ENCODE measurements around the gene GALNT5. TPM values are rescaled to one million over a fixed set of nuclear protein-coding genes. Genes with fewer than 3 reads are reported as not detected.
"Not testable (repeated sequence)": the region's sequence is repeated elsewhere in the genome, so short reads cannot be mapped to it uniquely, and the experiment has no call there.

The GALNT5 gene
- total RNA-seq, 1 donor from 2014 or later, result 3.1 TPM

GRCh38 chr2:157269060-157269459 is 11.6 kb downstream of the GALNT5 start:
- no peak overlapping the region for H3K4me3 ChIP-seq (ENCODE audit: low read depth, low read length)
- no peak for TF ChIP-seq CTCF (IDR thresholded peaks at IDR 0.05; ENCODE audit: insufficient read depth, low read length, poor library complexity, severe bottlenecking)
- no peak for DNase-seq (ENCODE audit: low read depth)

GRCh38 chr2:157269922-157270321 is 12.4 kb downstream of the GALNT5 start:
- Histone ChIP-seq H3K4me3 (ENCODE audit: low read depth, low read length) (no peak overlapping the region), H3K36me3 (ENCODE audit: control insufficient read depth, insufficient read depth, low read length) (no peaks in the 10 kb centered on the region), H3K27me3 (ENCODE audit: control insufficient read depth, insufficient read depth, low read length) (no peaks in the 10 kb centered on the region)
- TF ChIP-seq CTCF (IDR thresholded peaks at IDR 0.05; ENCODE audit: insufficient read depth, low read length, poor library complexity, severe bottlenecking), result no peak
- DNase-seq (ENCODE audit: low read depth), result no peak

More at GRCh38 chr2:157269060-157269459, 11.6 kb downstream of the GALNT5 start:
- no peaks in the 10 kb centered on the region for H3K27me3 ChIP-seq (ENCODE audit: control insufficient read depth, insufficient read depth, low read length)
- no peaks in the 10 kb centered on the region for H3K36me3 ChIP-seq (ENCODE audit: control insufficient read depth, insufficient read depth, low read length)

GRCh38 chr2:157271590-157272203 is 14.2 kb downstream of the GALNT5 start:
- TF ChIP-seq CTCF (IDR thresholded peaks at IDR 0.05; ENCODE audit: insufficient read depth, low read length, poor library complexity, severe bottlenecking), result no peak
- no peak for DNase-seq (ENCODE audit: low read depth)
- H3K4me3 ChIP-seq (ENCODE audit: low read depth, low read length), result no peak overlapping the region
- no peaks in the 10 kb centered on the region for H3K36me3 ChIP-seq (ENCODE audit: control insufficient read depth, insufficient read depth, low read length)
- H3K27me3 ChIP-seq (ENCODE audit: control insufficient read depth, insufficient read depth, low read length), result no peaks in the 10 kb centered on the region

- DNase-seq (ENCODE audit: low read depth); H3K36me3 ChIP-seq (ENCODE audit: control insufficient read depth, insufficient read depth, low read length); H3K4me3 ChIP-seq (ENCODE audit: low read depth, low read length); H3K27me3 ChIP-seq (ENCODE audit: control insufficient read depth, insufficient read depth, low read length): not testable (repeated sequence)
Observed at GRCh38 chr2:157279311-157279710, 21.8 kb downstream of the GALNT5 start.

- Histone ChIP-seq H3K36me3 (ENCODE audit: control insufficient read depth, insufficient read depth, low read length) (no peaks in the 10 kb centered on the region), H3K27me3 (ENCODE audit: control insufficient read depth, insufficient read depth, low read length) (no peaks in the 10 kb centered on the region), H3K4me3 (ENCODE audit: low read depth, low read length) (no peak overlapping the region)
- DNase-seq (ENCODE audit: low read depth), result no peak
- TF ChIP-seq CTCF (IDR thresholded peaks at IDR 0.05; ENCODE audit: insufficient read depth, low read length, poor library complexity, severe bottlenecking), result no peak
Observed at GRCh38 chr2:157281316-157281715, 23.8 kb downstream of the GALNT5 start.

GRCh38 chr2:157283468-157283867 is 26.0 kb downstream of the GALNT5 start:
- H3K4me3 ChIP-seq (ENCODE audit: low read depth, low read length), result no peak overlapping the region
- no peak for DNase-seq (ENCODE audit: low read depth)
- no peaks in the 10 kb centered on the region for H3K27me3 ChIP-seq (ENCODE audit: control insufficient read depth, insufficient read depth, low read length)
- no peak for TF ChIP-seq CTCF (IDR thresholded peaks at IDR 0.05; ENCODE audit: insufficient read depth, low read length, poor library complexity, severe bottlenecking)
- H3K36me3 ChIP-seq (ENCODE audit: control insufficient read depth, insufficient read depth, low read length), result no peaks in the 10 kb centered on the region
